Neural progenitor cell (in vitro differentiated cells): Measurements from ENCODE around the gene CSNK2A1. TPM values are rescaled to one million over a fixed set of nuclear protein-coding genes. Genes with fewer than 3 reads are reported as not detected.
A peak's percentile ranks its signal among the peaks of the same experiment; 100 is the strongest.
"Not testable (repeated sequence)": the region's sequence is repeated elsewhere in the genome, so short reads cannot be mapped to it uniquely, and the experiment has no call there.

ENCODE experiments used
- DNase-seq: peaks from one replicate; pipeline ENCODE4 v3.0.0-alpha.2; 2016; ENCODE audit warnings: low spot score
- H2AFZ ChIP-seq: fragments of 200-600 bp; sonication (generic); replicated peaks from 2 replicates; pipeline ENCODE4 v1.6.1; 2016; ENCODE audit warnings: antibody characterized with exemption
- H3F3A ChIP-seq: fragments of 200-600 bp; sonication (generic); 2 replicates; pipeline ENCODE4 v1.6.1; 2016; ENCODE audit warnings: antibody characterized with exemption, low read depth
- H3K27ac ChIP-seq: fragments of 200-600 bp; sonication (generic); 2 replicates; pipeline ENCODE4 v1.5.1; 2016; ENCODE audit warnings: mild to moderate bottlenecking
- H3K27me3 ChIP-seq: fragments of 200-600 bp; sonication (generic); 2 replicates; pipeline ENCODE4 v1.6.1; 2016; ENCODE audit warnings: mild to moderate bottlenecking, moderate library complexity
- H3K36me3 ChIP-seq: fragments of 200-600 bp; sonication (generic); 2 replicates; pipeline ENCODE4 v1.5.1; 2016
- H3K4me1 ChIP-seq: fragments of 200-600 bp; sonication (generic); 2 replicates; pipeline ENCODE4 v1.6.1; 2016; ENCODE audit warnings: mixed run types
- H3K4me2 ChIP-seq: fragments of 200-600 bp; sonication (generic); 2 replicates; pipeline ENCODE4 v1.6.1; 2016
- H3K4me3 ChIP-seq: fragments of 200-600 bp; sonication (generic); 2 replicates; pipeline ENCODE4 v1.5.1; 2016
- H3K79me2 ChIP-seq: fragments of 200-600 bp; sonication (generic); 2 replicates; pipeline ENCODE4 v1.6.1; 2016; ENCODE audit warnings: low read depth
- H3K9ac ChIP-seq: fragments of 200-600 bp; sonication (generic); 2 replicates; pipeline ENCODE4 v1.6.1; 2016
- H3K9me3 ChIP-seq: fragments of 200-600 bp; sonication (generic); 2 replicates; pipeline ENCODE4 v1.5.1; 2016; ENCODE audit warnings: low read depth
- H4K20me1 ChIP-seq: fragments of 200-600 bp; sonication (generic); 2 replicates; pipeline ENCODE4 v1.6.1; 2016; ENCODE audit warnings: low read depth
- H3K27ac Mint-ChIP-seq: 3 replicates; pipeline ENCODE4 v1.8.0; 2021; ENCODE audit warnings: mixed read lengths
- H3K27me3 Mint-ChIP-seq: 2 replicates; pipeline ENCODE4 v1.8.0; 2022; ENCODE audit warnings: low read depth, mild to moderate bottlenecking, inconsistent platforms, moderate library complexity, mixed read lengths; ENCODE audit not compliant: insufficient read depth
- H3K36me3 Mint-ChIP-seq: 3 replicates; pipeline ENCODE4 v1.8.0; 2021; ENCODE audit warnings: mixed read lengths
- H3K4me1 Mint-ChIP-seq: 3 replicates; pipeline ENCODE4 v1.8.0; 2021; ENCODE audit warnings: mixed read lengths
- H3K4me3 Mint-ChIP-seq: 3 replicates; pipeline ENCODE4 v1.8.0; 2021; ENCODE audit warnings: mild to moderate bottlenecking, moderate library complexity, mixed read lengths
- H3K9me3 Mint-ChIP-seq: 3 replicates; pipeline ENCODE4 v1.8.0; 2020; ENCODE audit warnings: mixed read lengths
- EZH2 ChIP-seq: fragments of 200-600 bp; sonication (generic); IDR thresholded peaks from 2 replicates; pipeline ENCODE4 v1.6.1; 2017; ENCODE audit warnings: antibody characterized with exemption, mild to moderate bottlenecking, moderate library complexity
- EZH2phosphoT487 ChIP-seq: fragments of 200-600 bp; sonication (generic); IDR thresholded peaks from 2 replicates; pipeline ENCODE4 v1.6.1; 2017; ENCODE audit warnings: antibody characterized with exemption
- total RNA-seq: library from RNA; depleted of rRNA; stranded (reverse); fragments of >200 nt; gene quantifications from 2 replicates; pipeline ENCODE4 v1.2.3, GENCODE V29; 2015; ENCODE audit warnings: low replicate concordance
- TF ChIP-seq, protein P1 (sequence below): fragments of 200-600 bp; sonication (generic); IDR thresholded peaks from 2 replicates; pipeline ENCODE4 v1.5.1; 2017; ENCODE audit warnings: antibody characterized with exemption, mild to moderate bottlenecking

The CSNK2A1 gene
- total RNA-seq, 1 donor from 2014 or later = 599 TPM

DNA sequence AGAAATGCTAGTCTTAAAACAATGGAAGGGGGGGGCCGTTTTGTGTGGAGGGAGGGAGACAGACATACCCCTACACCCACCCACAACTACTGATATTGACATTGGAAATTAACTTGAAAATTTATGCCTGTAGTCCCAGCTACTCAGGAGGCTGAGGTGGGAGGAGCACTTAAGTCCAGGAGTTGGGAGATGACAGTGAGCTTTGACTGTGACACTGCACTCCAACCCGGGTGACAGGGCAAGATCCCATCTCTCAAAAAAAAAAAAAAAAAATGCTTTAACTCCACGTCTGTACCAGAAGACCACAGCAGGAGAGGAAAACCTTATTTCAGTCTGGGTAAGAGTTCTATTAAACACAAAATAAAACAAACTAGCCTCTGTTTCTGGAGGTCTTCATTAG, 83.4 kb downstream of the CSNK2A1 start:
- H3K36me3 Mint-ChIP-seq = peaks cover 4% of the 10 kb centered on the region
- Histone ChIP-seq H3K27me3 (peaks cover 23% of the 10 kb centered on the region), H4K20me1 (peaks cover 64% of the 10 kb centered on the region)

DNA sequence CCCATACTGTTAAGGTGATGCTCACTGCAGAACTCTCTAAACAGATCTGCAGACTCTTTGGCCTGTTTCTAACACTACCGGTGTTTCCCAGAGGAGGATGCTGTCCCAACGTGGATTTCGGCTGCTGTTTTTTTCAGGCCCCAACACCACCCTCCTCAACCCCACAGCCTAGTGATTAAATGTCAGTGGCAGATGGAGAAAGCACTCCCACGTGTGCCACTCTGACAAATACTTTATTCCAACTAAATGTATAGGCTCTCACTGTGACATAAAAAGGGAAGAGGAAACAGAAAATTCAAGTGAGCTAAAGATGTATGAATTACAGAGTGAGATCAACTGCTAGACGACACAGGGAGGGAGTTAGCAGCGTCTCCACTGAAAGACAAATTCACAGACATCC, 84.8 kb downstream of the CSNK2A1 start:
- TF ChIP-seq EZH2 = no peak
- TF ChIP-seq, protein P1, sequence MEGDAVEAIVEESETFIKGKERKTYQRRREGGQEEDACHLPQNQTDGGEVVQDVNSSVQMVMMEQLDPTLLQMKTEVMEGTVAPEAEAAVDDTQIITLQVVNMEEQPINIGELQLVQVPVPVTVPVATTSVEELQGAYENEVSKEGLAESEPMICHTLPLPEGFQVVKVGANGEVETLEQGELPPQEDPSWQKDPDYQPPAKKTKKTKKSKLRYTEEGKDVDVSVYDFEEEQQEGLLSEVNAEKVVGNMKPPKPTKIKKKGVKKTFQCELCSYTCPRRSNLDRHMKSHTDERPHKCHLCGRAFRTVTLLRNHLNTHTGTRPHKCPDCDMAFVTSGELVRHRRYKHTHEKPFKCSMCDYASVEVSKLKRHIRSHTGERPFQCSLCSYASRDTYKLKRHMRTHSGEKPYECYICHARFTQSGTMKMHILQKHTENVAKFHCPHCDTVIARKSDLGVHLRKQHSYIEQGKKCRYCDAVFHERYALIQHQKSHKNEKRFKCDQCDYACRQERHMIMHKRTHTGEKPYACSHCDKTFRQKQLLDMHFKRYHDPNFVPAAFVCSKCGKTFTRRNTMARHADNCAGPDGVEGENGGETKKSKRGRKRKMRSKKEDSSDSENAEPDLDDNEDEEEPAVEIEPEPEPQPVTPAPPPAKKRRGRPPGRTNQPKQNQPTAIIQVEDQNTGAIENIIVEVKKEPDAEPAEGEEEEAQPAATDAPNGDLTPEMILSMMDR = no peak
- no peak for TF ChIP-seq EZH2phosphoT487
- no peaks in the 10 kb centered on the region for H3K9me3 Mint-ChIP-seq
- no peak overlapping the region for H3K9ac ChIP-seq
- no peak overlapping the region for H3K4me3 ChIP-seq
- H3K4me2 ChIP-seq = no peak overlapping the region
- peaks cover 28% of the 10 kb centered on the region for H3K4me1 Mint-ChIP-seq
- H4K20me1 ChIP-seq = peaks cover 69% of the 10 kb centered on the region
- no peak for DNase-seq
- H3K36me3 ChIP-seq = no peaks in the 10 kb centered on the region
- peaks cover 7% of the 10 kb centered on the region for H3K27me3 Mint-ChIP-seq
- peaks cover 7% of the 10 kb centered on the region for H3K36me3 Mint-ChIP-seq
- H2AFZ ChIP-seq = no peak overlapping the region
- no peak overlapping the region for H3K27ac ChIP-seq
- peaks cover 81% of the 10 kb centered on the region for H3K79me2 ChIP-seq
- H3K27ac Mint-ChIP-seq = no peak overlapping the region
- peaks cover 13% of the 10 kb centered on the region for H3F3A ChIP-seq
- no peak overlapping the region for H3K4me3 Mint-ChIP-seq
- H3K9me3 ChIP-seq = no peaks in the 10 kb centered on the region
- H3K4me1 ChIP-seq = peaks cover 10% of the 10 kb centered on the region
- H3K27me3 ChIP-seq = peaks cover 9% of the 10 kb centered on the region

More for the DNA sequence above, 83.4 kb downstream of the CSNK2A1 start:
- Histone ChIP-seq H3F3A (peaks cover 13% of the 10 kb centered on the region), H3K36me3 (no peaks in the 10 kb centered on the region), H3K9ac (no peak overlapping the region), H3K27ac (no peak overlapping the region), H3K9me3 (no peaks in the 10 kb centered on the region), H3K4me1 (peaks cover 10% of the 10 kb centered on the region), H3K79me2 (peaks cover 67% of the 10 kb centered on the region), H3K4me3 (peak overlapping the region; percentile 79), H2AFZ (no peak overlapping the region), H3K4me2 (peak overlapping the region; percentile 89)
- H3K4me3 Mint-ChIP-seq = peak overlapping the region; percentile 53
- TF ChIP-seq, protein P1 = no peak
- no peak for TF ChIP-seq EZH2
- no peak for TF ChIP-seq EZH2phosphoT487
- no peaks in the 10 kb centered on the region for H3K9me3 Mint-ChIP-seq
- peaks cover 7% of the 10 kb centered on the region for H3K27me3 Mint-ChIP-seq
- no peak for DNase-seq
- H3K4me1 Mint-ChIP-seq = peaks cover 28% of the 10 kb centered on the region
- H3K27ac Mint-ChIP-seq = no peak overlapping the region

- Mint-ChIP-seq H3K4me1 (peaks cover 9% of the 10 kb centered on the region), H3K4me3 (no peak overlapping the region), H3K27me3 (no peaks in the 10 kb centered on the region), H3K27ac (no peak overlapping the region), H3K36me3 (peaks cover 9% of the 10 kb centered on the region), H3K9me3 (no peaks in the 10 kb centered on the region)
- Histone ChIP-seq H4K20me1 (peaks cover 72% of the 10 kb centered on the region), H3K79me2 (peaks cover 83% of the 10 kb centered on the region), H3K36me3 (no peaks in the 10 kb centered on the region), H3F3A (no peaks in the 10 kb centered on the region), H3K4me3 (no peak overlapping the region), H3K9ac (no peak overlapping the region), H3K27me3 (no peaks in the 10 kb centered on the region), H3K27ac (no peak overlapping the region), H3K4me1 (no peaks in the 10 kb centered on the region), H3K4me2 (no peak overlapping the region), H3K9me3 (no peaks in the 10 kb centered on the region), H2AFZ (no peak overlapping the region)
- DNase-seq = no peak
- TF ChIP-seq EZH2 (no peak), EZH2phosphoT487 (no peak)
- TF ChIP-seq, protein P1 = no peak
Observed at GRCh38 chr20:454951-455350, 88.6 kb downstream of the CSNK2A1 start.

DNA sequence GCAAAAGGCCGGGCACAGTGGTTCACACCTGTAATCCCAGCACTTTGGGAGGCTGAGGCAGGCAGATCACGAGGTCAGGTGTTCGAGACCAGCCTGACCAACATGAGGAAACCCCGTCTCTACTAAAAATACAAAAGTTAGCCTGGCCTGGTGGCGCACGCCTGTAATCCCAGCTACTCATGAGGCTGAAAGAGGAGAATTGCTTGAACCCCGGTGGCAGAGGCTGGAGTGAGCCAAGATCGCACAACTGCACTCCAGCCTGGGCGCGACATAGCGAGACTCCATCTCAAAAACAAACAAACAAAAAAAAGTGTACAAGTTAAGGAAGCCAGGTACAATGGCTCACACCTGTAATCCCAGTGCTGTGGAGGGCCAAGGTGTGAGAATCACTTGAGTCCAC, 91.6 kb downstream of the CSNK2A1 start:
- not testable (repeated sequence) for H3K36me3 ChIP-seq, H3K9me3 Mint-ChIP-seq, H3K27me3 Mint-ChIP-seq, H3K4me1 Mint-ChIP-seq, H3K27ac ChIP-seq, H3K27me3 ChIP-seq, H3K27ac Mint-ChIP-seq, DNase-seq, H3K4me3 Mint-ChIP-seq, H3K9me3 ChIP-seq, H2AFZ ChIP-seq, H3K4me3 ChIP-seq, H3K4me2 ChIP-seq, H3K4me1 ChIP-seq, H3F3A ChIP-seq, H3K9ac ChIP-seq
- peaks cover 49% of the 10 kb centered on the region for H4K20me1 ChIP-seq
- H3K36me3 Mint-ChIP-seq = peaks cover 14% of the 10 kb centered on the region
- peaks cover 75% of the 10 kb centered on the region for H3K79me2 ChIP-seq
